WTC11 (cell line): Measurements from ENCODE around the gene WSCD2. TPM values are rescaled to one million over a fixed set of nuclear protein-coding genes. Genes with fewer than 3 reads are reported as not detected.

ENCODE experiments used
- ATAC-seq: fragments of 200-7000 bp; cut with Tn5 transposase; 2 replicates; pipeline ENCODE4 v1.10.0; 2021; ENCODE audit warnings: mild to moderate bottlenecking, moderate library complexity
- CTCF ChIA-PET: fragments of 300-600 bp; sonication (Branson Sonifier 250); formaldehyde crosslinking; loops from one replicate; lab custom pipeline; 2021; ENCODE audit warnings: antibody characterized with exemption; lab: Charles Lee
- POLR2A ChIA-PET: fragments of 350-600 bp; sonication (Branson Sonifier 250); formaldehyde crosslinking; loops from one replicate; lab custom pipeline; 2021; ENCODE audit warnings: antibody characterized with exemption; lab: Charles Lee
- DNase-seq: peaks from one replicate; pipeline ENCODE4 v3.0.0; 2021; ENCODE audit warnings: low spot score
- H3K27ac Mint-ChIP-seq: 2 replicates; pipeline ENCODE4 v1.8.0; 2021; ENCODE audit warnings: mixed read lengths
- H3K27me3 Mint-ChIP-seq: 2 replicates; pipeline ENCODE4 v1.8.0; 2021; ENCODE audit warnings: low read depth, mild to moderate bottlenecking, moderate library complexity, mixed read lengths
- H3K36me3 Mint-ChIP-seq: 2 replicates; pipeline ENCODE4 v1.8.0; 2021; ENCODE audit warnings: mixed read lengths
- H3K4me1 Mint-ChIP-seq: 2 replicates; pipeline ENCODE4 v1.8.0; 2022; ENCODE audit warnings: mixed read lengths
- H3K4me3 Mint-ChIP-seq: 2 replicates; pipeline ENCODE4 v1.8.0; 2021; ENCODE audit warnings: mild to moderate bottlenecking, moderate library complexity, mixed read lengths
- H3K9me3 Mint-ChIP-seq: 2 replicates; pipeline ENCODE4 v1.8.0; 2021; ENCODE audit warnings: mixed read lengths
- AR ChIP-seq: fragments of 250-450 bp; sonication (Bioruptor Pico); IDR thresholded peaks from 2 replicates; pipeline ENCODE4 v1.9.0; 2021; ENCODE audit warnings: mild to moderate bottlenecking
- ARID4B ChIP-seq: sonication (generic); formaldehyde crosslinking; IDR thresholded peaks from 2 replicates; pipeline ENCODE4 v1.8.0; 2023; ENCODE audit warnings: missing genetic modification reagents, mild to moderate bottlenecking, borderline replicate concordance
- CREB1 ChIP-seq: sonication (generic); formaldehyde crosslinking; IDR thresholded peaks from 2 replicates; pipeline ENCODE4 v1.8.0; 2023; ENCODE audit warnings: mild to moderate bottlenecking, missing genetic modification reagents
- E2F1 ChIP-seq: sonication (generic); formaldehyde crosslinking; IDR thresholded peaks from 2 replicates; pipeline ENCODE4 v1.8.0; 2022; ENCODE audit warnings: mild to moderate bottlenecking, missing genetic modification reagents
- ELF4 ChIP-seq: sonication (generic); formaldehyde crosslinking; IDR thresholded peaks from 2 replicates; pipeline ENCODE4 v1.8.1; 2022; ENCODE audit warnings: low read depth, mild to moderate bottlenecking, moderate library complexity, missing genetic modification reagents
- FOXK1 ChIP-seq: sonication (generic); formaldehyde crosslinking; IDR thresholded peaks from 2 replicates; pipeline ENCODE4 v1.8.0; 2022; ENCODE audit warnings: mild to moderate bottlenecking, moderate library complexity, missing genetic modification reagents
- FOXP4 ChIP-seq: sonication (generic); formaldehyde crosslinking; IDR thresholded peaks from 2 replicates; pipeline ENCODE4 v1.8.0; 2022; ENCODE audit warnings: mild to moderate bottlenecking, missing genetic modification reagents
- GTF2I ChIP-seq: fragments of 250-450 bp; sonication (Bioruptor Pico); conservative IDR thresholded peaks from 2 replicates; pipeline ENCODE4 v1.4.0; 2021; ENCODE audit warnings: mild to moderate bottlenecking
- HMGA2 ChIP-seq: fragments of 250-450 bp; sonication (Bioruptor Pico); IDR thresholded peaks from 2 replicates; pipeline ENCODE4 v1.4.0; 2021; ENCODE audit warnings: mild to moderate bottlenecking, moderate library complexity
- MAX ChIP-seq: sonication (generic); formaldehyde crosslinking; IDR thresholded peaks from 2 replicates; pipeline ENCODE4 v1.8.0; 2022; ENCODE audit warnings: mild to moderate bottlenecking, missing genetic modification reagents
- MYBL2 ChIP-seq: sonication (generic); formaldehyde crosslinking; IDR thresholded peaks from 2 replicates; pipeline ENCODE4 v1.8.1; 2023; ENCODE audit warnings: mild to moderate bottlenecking, moderate library complexity, missing genetic modification reagents
- NR2C2 ChIP-seq: sonication (generic); formaldehyde crosslinking; IDR thresholded peaks from 2 replicates; pipeline ENCODE4 v1.8.0; 2022; ENCODE audit warnings: mild to moderate bottlenecking, missing genetic modification reagents
- OVOL2 ChIP-seq: fragments of 250-450 bp; sonication (Bioruptor Pico); IDR thresholded peaks from 2 replicates; pipeline ENCODE4 v1.9.0; 2021; ENCODE audit warnings: mild to moderate bottlenecking, borderline replicate concordance
- ZNF121 ChIP-seq: sonication (generic); formaldehyde crosslinking; IDR thresholded peaks from 2 replicates; pipeline ENCODE4 v1.8.0; 2023; ENCODE audit warnings: missing genetic modification reagents
- ZNF281 ChIP-seq: sonication (generic); formaldehyde crosslinking; IDR thresholded peaks from 2 replicates; pipeline ENCODE4 v1.8.0; 2023; ENCODE audit warnings: mild to moderate bottlenecking, missing genetic modification reagents
- ZNF416 ChIP-seq: fragments of 250-450 bp; sonication (Bioruptor Pico); IDR thresholded peaks from 2 replicates; pipeline ENCODE4 v1.9.0; 2021; ENCODE audit warnings: mild to moderate bottlenecking, inconsistent platforms
- ZNF512 ChIP-seq: sonication (generic); formaldehyde crosslinking; IDR thresholded peaks from 2 replicates; pipeline ENCODE4 v1.8.1; 2022; ENCODE audit warnings: missing genetic modification reagents, borderline replicate concordance
- total RNA-seq: library from RNA; stranded (reverse); gene quantifications from 3 replicates; pipeline ENCODE4 v1.2.3, GENCODE V29; 2021

WSCD2 gene
- total RNA-seq, 1 experiment from 2014 or later: 1.1 TPM

GRCh38 chr12:108150436-108150835 is 21.3 kb downstream of the WSCD2 start:
- TF ChIP-seq E2F1: no peak
- TF ChIP-seq MYBL2 (CRISPR knock-in tag): no peak
- TF ChIP-seq FOXK1 (CRISPR knock-in tag): no peak
- TF ChIP-seq ZNF121 (CRISPR knock-in tag): no peak
- TF ChIP-seq CREB1 (CRISPR knock-in tag): no peak
- no peak for TF ChIP-seq HMGA2 (CRISPR knock-in tag)
- no peak for TF ChIP-seq MAX
- no peak for TF ChIP-seq ARID4B
- TF ChIP-seq ZNF281 (CRISPR knock-in tag): no peak
- TF ChIP-seq NR2C2: no peak
- TF ChIP-seq FOXP4 (CRISPR knock-in tag): no peak
- TF ChIP-seq AR (CRISPR knock-in tag): no peak
- no peak for TF ChIP-seq OVOL2 (CRISPR knock-in tag)
- TF ChIP-seq ZNF512 (CRISPR knock-in tag): no peak
- TF ChIP-seq ELF4 (CRISPR knock-in tag): no peak
- no peak for TF ChIP-seq ZNF416 (CRISPR knock-in tag)
- no peak for TF ChIP-seq GTF2I (CRISPR knock-in tag)
- ChIA-PET CTCF (interaction anchor here (1.0 kb wide), 1 partner anchor 232 kb away, joined by 3 read pairs; no protein-coding TSS in a partner anchor), POLR2A (no interaction called here)
- H3K27me3 Mint-ChIP-seq: no peaks in the 10 kb centered on the region; the same call in 1 of the 2 replicates
- ATAC-seq (no peak), DNase-seq (no peak)
- H3K36me3 Mint-ChIP-seq: no peaks in the 10 kb centered on the region
- peaks cover 33% of the 10 kb centered on the region for H3K4me1 Mint-ChIP-seq
- peaks cover 9% of the 10 kb centered on the region for H3K9me3 Mint-ChIP-seq
- H3K4me3 Mint-ChIP-seq: no peak overlapping the region
- H3K27ac Mint-ChIP-seq: no peak overlapping the region
